ENCODE data around the gene PTPRCAP. TPM values are rescaled to one million over a fixed set of nuclear protein-coding genes. Genes with fewer than 3 reads are reported as not detected.

The PTPRCAP gene
- total and polyA plus RNA-seq, 10 of the 15 experiments (the other 5 are each of a cell fraction or from before 2014, with no cell fraction given) = 4.7 to 266 (median 125) TPM

DNA sequence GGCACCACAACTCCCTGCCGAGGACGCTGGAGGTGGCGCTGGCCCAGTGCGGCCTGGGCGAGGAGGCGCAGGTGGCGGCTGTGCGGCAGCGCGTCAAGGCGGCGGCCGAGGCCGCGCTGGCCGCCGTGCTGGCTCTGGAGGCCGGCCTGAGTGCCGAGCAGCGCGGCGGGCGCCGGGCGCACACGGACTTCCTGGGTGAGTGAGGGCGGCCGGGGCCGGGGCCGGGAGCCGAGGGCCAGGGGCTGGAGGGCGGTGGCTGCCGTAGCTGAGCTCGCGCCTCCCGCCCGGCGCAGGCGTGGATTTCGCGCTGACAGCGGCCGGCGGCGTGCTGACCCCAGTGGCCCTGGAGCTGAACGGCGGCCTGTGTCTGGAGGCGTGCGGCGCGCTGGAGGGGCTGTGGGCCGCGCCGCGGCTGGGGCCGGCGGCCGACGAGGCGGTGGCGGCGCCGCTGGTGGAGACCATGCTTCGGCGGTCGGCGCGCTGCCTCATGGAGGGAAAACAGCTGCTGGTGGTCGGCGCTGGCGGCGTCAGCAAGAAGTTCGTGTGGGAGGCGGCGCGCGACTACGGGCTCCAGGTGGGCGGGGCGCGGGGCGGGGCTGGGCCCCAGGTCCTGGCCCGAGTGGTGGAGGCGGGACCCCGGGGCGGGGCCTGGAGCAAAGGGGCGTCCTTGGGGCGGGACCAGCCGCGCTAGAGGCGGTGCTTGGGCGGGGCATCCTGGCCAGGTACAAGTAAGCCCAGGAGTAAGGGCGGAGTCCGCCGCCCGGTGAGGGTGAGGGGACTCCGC is 16.6 kb downstream of the PTPRCAP start (continued):
- TF ChIP-seq SIX5 (IDR thresholded peaks at IDR 0.05; ENCODE audit: low read depth, low read length, severe bottlenecking) = no peak
- no peak for TF ChIP-seq MYC (IDR thresholded peaks at IDR 0.05; ENCODE audit: insufficient read depth, insufficient read length, insufficient replicate concordance, low read length, severe bottlenecking)
- no peak for TF ChIP-seq IKZF2 (IDR thresholded peaks at IDR 0.05)
- TF ChIP-seq CBX5 (IDR thresholded peaks at IDR 0.05; ENCODE audit: low read depth) = no peak
- no peak for TF ChIP-seq RBBP5 (conservative IDR thresholded peaks at IDR 0.05)
- TF ChIP-seq SMARCA5 (IDR thresholded peaks at IDR 0.05) = peak; percentile 88; the same call in 1 of the 2 replicates
- no peak for TF ChIP-seq WRNIP1 (IDR thresholded peaks at IDR 0.05; ENCODE audit: borderline replicate concordance, low read depth, low read length)
- no peak for TF ChIP-seq SMAD1 (IDR thresholded peaks at IDR 0.05; ENCODE audit: low read depth, partially characterized antibody)
- no peak for TF ChIP-seq SIN3A (IDR thresholded peaks at IDR 0.05; ENCODE audit: low read depth, low read length)
- TF ChIP-seq SUPT20H (IDR thresholded peaks at IDR 0.05; ENCODE audit: borderline replicate concordance, control insufficient read depth, low read depth, low read length) = no peak
- TF ChIP-seq NFXL1 (IDR thresholded peaks at IDR 0.05; ENCODE audit: borderline replicate concordance) = 0 out of 2 replicates have a peak, but pooled peaks have one; percentile 70

DNA sequence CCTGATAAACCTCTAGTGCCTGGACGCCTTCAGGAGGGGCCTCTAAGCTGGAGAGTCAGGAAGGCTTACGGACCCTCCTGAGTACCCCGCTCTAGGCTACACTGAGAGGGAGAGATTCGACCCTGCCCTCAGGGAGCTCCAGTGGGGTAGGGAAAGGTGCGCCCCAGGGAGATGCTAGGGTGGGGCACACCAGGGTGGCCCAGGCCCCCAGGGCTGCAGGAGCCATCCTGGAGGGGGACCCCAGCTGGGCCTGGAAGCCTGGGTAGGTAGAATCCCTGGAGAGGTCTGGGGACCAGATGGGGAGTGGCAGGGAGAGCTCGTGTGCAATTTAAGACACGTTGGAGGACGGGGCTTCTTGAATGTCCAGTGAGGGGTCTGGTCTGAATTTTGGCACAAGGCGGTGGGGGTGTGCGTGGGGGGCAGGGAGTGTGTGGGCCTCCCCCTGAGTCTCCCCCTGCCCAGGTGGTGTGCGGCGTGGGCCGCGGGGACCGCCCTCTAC is 17.3 kb downstream of the PTPRCAP start:
- WGBS (ENCODE audit: insufficient coverage, insufficient replicate concordance, low lambda C conversion rate, missing lambda C conversion rate) = 33% methylated on average over 15 of the region's 15 CpGs
- no peak for FAIRE-seq
- peaks cover 0 to 4% of the 10 kb centered on the region in 2 experiments; a peak in 3 of 4 replicates for H3K27me3 ChIP-seq (replicated peaks in 1 of 2; ENCODE audit: control insufficient read depth in 2 of 2, insufficient read depth in 2 of 2, low read length in 1 of 2)
- in situ Hi-C loops (cut with MboI) (no loop called here), intact Hi-C loops (cut with micrococcal nuclease; ENCODE audit: unreplicated experiment) (no loop called here)
- H3K27ac ChIP-seq (ENCODE audit: control insufficient read depth, insufficient read depth) = no peak overlapping the region
- TF ChIP-seq ZNF217 (IDR thresholded peaks at IDR 0.05) = no peak
- peak; percentile 6; the same call in 1 of the 2 replicates for TF ChIP-seq RUNX3 (IDR thresholded peaks at IDR 0.05; ENCODE audit: low read length)
- TF ChIP-seq ZNF207 (IDR thresholded peaks at IDR 0.05; ENCODE audit: borderline replicate concordance) = no peak
- TF ChIP-seq, protein P1, sequence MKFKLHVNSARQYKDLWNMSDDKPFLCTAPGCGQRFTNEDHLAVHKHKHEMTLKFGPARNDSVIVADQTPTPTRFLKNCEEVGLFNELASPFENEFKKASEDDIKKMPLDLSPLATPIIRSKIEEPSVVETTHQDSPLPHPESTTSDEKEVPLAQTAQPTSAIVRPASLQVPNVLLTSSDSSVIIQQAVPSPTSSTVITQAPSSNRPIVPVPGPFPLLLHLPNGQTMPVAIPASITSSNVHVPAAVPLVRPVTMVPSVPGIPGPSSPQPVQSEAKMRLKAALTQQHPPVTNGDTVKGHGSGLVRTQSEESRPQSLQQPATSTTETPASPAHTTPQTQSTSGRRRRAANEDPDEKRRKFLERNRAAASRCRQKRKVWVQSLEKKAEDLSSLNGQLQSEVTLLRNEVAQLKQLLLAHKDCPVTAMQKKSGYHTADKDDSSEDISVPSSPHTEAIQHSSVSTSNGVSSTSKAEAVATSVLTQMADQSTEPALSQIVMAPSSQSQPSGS (IDR thresholded peaks at IDR 0.05; ENCODE audit: low read length) = no peak
- TF ChIP-seq TCF3 (IDR thresholded peaks at IDR 0.05; ENCODE audit: borderline replicate concordance, insufficient read depth, low read depth, low read length) = 0 out of 2 replicates have a peak, but pooled peaks have one; percentile 18
- H3K4me3 ChIP-seq = peak overlapping the region; percentile 71
- no TSS peak for BruUV-seq (replicated peaks)
- no peaks in the 10 kb centered on the region for H3K36me3 ChIP-seq (ENCODE audit: control insufficient read depth in 2 of 2, insufficient read depth in 2 of 2, low read length in 1 of 2)
- CTCF ChIA-PET = interaction anchor here (1.0 to 1.6 kb wide), 4 partner anchors 13 to 49 kb away, joined by 4 to 5 read pairs (median 4); partner anchors contain the start of genes PTPRCAP and TMEM134
- H3K79me2 ChIP-seq (ENCODE audit: control insufficient read depth, insufficient read depth, low read length) = no peaks in the 10 kb centered on the region
- H3K9me3 ChIP-seq (replicated peaks; ENCODE audit: control insufficient read depth, insufficient read depth, low read length) = no peaks in the 10 kb centered on the region
- H3K4me2 ChIP-seq (ENCODE audit: control insufficient read depth, insufficient read depth) = peak overlapping the region; percentile 91
- peak overlapping the region; percentile 21; the same call in 1 of the 2 replicates for H3K9ac ChIP-seq (ENCODE audit: control insufficient read depth, insufficient read depth, low read length)
- peaks cover 2% of the 10 kb centered on the region; the same call in 1 of the 2 replicates for H3K4me1 ChIP-seq (ENCODE audit: control insufficient read depth, insufficient read depth, low read length)
- H2AFZ ChIP-seq (ENCODE audit: control insufficient read depth, low read depth, low read length) = no peak overlapping the region; the same call in 1 of the 2 replicates
- DNase-seq (ENCODE audit: low read depth, low spot score) = no peak
- RAD21 ChIA-PET (ENCODE audit: unreplicated experiment) = interaction anchor here (0.9 to 2.4 kb wide), 7 partner anchors 15 to 66 kb away, joined by 3 to 8 read pairs (median 4); partner anchors contain the start of genes POLD4, PPP1CA and RAD9A
- POLR2A ChIA-PET = interaction anchor here (0.5 to 3.9 kb wide), 11 partner anchors 12 to 676 kb away, joined by 3 to 28 read pairs (median 6); partner anchors contain the start of genes PPP1CA, PTPRCAP and TBC1D10C
- no peak for ATAC-seq
- SMC1A ChIA-PET (ENCODE audit: uncharacterized antibody, unreplicated experiment) = interaction anchor here (0.9 to 1.5 kb wide), 6 partner anchors 8 to 69 kb away, joined by 3 to 7 read pairs (median 3); partner anchors contain the start of gene TBC1D10C
- H4K20me1 ChIP-seq (ENCODE audit: control insufficient read depth, insufficient read depth) = no peaks in the 10 kb centered on the region

Measured in GM12878 (cell line).